GM19239 (cell line): ENCODE data around the gene RAB31.

Experiments
- DNase-seq: peaks from one replicate; pipeline ENCODE4 v3.0.0; 2011; ENCODE audit warnings: low spot score; ENCODE audit not compliant: insufficient read length
- FAIRE-seq: peaks from 2 replicates; lab custom pipeline; 2011; peaks lifted over from hg19 to GRCh38; lab: Jason Lieb, UNC

RAB31 gene

DNA sequence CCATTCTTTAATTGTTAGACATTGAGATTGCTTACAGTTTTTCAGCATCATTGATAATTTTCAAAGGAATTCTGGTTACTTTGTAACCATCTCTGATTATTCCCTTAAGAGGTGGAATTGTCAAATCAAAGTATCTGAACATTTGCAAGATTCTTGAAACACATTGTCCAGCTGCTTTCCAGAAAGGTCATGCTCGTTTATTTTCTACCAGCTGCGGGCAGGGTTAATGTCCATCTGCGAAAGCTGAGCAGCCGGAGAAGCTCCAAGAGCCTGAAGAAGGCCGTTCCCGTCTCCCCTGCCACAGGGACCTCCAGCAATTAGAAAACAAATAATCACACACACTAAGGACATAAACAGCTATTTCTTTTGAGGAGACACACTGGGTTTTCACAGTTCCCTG lies 101.6 kb downstream of the RAB31 start:
- DNase-seq: no peak
- FAIRE-seq: no peak

DNA sequence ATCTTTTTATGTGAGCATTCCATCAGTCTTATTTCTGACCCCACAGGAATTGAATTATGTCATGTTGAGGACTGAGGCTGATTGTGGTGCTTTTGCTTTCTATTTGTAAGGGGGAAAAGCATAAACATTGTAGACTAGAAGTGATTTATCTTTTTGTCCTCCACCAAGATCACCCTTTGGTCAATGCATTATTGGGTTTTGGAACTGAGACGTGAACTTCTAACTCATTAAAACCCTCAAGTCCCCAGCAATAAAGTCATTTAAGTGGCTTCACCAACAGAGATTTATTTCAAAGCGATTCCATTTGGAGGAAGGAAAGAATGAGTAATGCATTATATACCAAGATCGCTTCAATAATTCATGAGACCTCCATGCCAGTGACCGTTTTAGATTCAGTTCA lies 102.2 kb downstream of the RAB31 start:
- no peak for FAIRE-seq
- no peak for DNase-seq

DNA sequence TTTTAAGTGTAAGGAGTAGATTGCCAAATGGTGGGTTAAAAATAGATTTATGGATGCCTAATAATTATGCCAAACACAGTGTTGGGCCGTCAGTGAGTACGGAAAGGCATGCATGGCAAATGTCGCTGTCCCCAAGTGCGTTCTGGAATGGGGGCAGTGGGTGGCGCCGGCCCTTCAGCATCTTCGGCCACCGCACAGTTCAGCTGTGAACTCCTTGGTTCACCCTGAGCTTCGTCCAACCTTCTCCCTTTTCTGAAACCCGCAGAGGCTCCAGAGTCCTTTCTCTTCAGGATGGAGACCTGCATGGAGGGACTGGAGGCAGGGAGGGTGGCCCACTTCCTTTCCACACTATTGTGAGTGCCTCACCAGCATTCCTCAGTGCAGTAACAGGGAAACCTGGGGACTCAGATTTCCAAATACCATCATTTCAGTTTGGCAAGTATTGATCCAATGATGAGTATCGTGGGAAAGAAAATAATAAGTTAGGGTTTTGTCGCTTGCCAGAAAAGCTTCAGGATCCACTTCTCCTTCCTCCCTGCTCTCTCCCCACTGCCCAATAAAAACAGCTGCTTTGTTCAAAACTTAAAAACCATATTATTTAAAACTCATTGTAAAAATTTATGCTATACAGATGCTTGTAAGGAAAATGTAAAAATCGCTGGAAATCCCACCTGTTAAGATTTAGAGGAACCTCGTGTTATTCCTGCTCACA lies 103.0 kb downstream of the RAB31 start:
- FAIRE-seq (no peak), DNase-seq (no peak)

DNA sequence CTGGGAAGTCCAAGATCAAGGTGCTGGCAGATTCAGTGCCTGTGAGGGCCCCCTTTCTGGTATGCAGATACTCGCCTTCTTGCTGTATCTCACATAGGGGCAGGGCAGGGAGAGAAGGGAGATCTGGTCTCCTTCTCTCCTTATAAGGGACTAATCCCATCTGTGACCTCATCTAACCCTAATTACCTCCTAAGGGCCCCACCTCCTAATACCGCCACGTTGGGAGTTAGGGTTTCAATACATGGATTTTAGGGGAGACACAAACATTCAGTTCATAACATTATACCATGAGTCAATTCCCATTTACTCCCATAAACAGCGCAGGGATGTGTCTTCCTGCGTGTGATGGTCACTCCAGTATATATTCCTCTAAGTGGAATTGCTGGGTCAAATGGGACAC lies 103.9 kb downstream of the RAB31 start:
- FAIRE-seq: no peak
- DNase-seq: no peak

DNA sequence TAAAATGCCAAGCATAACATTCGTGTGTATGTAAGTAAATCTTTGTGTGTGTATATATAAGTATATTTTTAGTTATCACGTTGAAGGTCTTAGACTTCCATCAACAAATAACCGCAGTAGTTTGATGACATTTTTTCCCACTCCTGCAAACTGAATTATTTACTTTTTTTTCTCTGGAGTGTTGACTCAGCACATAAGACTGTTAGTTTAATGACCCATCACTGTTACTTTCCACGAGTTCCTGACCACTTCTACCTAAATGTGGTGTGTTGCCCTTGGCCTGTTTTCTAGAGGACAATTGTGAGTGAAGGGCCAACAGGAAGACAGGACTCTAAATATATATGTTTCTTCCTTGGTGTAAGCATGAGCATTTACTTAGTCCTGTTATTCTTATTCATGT lies 106.3 kb downstream of the RAB31 start:
- DNase-seq (no peak), FAIRE-seq (no peak)

DNA sequence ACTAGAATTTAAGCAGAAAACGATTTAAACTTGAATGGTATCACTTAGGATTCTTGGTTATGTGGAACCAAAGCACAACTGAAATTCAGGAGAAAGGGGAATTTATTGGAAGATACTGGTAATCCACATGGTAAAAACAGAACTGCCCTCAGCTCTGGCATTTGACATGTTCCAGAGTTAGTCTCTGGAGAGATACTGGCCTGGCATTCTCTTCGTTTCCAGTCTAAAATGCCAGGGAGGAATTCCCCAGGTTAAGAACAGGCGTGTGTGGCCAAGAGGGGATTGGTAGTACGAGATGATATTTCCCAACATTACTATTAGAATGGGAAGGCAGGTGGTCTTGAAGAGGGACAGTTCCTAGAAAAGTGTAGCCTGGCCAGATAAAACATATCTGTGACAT lies 109.2 kb downstream of the RAB31 start:
- FAIRE-seq (no peak), DNase-seq (no peak)

DNA sequence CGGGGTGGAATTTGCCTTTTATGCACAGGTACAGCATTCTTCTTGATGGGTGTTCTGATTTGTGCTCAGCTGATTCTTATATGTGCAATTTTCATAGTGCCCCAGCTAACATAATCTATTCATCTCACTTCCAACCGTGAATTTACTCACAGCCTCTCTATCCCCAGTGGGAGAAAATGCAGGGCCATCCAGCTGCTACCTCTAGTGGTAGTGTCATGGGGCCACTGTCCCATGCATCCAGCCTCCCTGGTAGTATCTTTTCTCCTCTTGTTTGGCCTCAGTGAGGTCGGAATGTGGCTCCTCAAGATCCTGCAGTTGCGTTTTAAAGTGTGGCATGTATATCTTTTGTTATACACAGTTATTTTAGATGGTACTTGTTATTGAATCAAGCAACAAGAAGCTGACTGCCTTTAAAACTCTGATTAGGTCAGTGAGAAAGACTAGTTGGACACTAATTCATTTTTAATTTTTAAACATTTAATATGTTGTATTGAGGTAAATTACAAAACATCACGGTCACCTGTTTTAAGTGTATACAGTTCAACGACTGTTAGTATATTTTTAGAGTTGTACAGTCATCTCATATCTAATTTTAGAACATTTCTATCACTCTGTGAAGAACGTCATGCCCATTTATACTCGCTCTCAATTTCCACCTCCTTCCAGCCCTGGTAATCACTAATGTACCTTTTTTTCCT lies 109.8 kb downstream of the RAB31 start:
- no peak for DNase-seq
- no peak for FAIRE-seq

DNA sequence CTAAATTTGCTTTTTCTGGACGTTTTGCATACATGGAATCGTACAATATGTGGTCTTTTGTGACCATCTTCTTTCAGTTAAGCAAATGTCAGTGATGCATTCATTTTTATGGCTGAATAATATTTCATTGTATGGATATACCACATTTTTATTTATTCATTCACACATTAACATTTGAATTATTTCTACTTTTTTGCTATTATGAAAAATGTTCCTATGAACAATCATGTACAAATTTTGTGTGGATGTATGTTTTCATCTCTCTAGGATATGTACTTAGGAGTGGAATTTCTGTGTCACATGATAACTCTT lies 110.3 kb downstream of the RAB31 start:
- FAIRE-seq (no peak), DNase-seq (no peak)

DNA sequence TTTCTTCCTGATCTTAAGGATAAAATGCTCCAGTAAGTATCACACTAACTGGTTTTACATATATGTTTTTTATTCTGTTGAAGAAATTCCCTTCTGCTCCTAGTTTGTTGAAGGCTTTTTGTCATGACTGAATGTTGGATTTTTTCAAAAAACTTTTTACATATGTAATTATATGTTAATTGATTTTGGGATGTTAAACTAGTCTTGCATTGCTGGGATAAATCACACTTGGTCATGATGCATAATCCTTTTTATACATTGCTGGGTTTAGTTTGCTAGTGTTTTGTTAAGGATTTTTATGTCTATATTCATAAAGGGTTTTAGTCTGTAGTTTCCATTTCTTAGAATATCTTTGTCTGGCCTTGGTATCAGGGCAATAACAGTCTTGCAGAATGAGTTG lies 112.0 kb downstream of the RAB31 start:
- FAIRE-seq: no peak
- no peak for DNase-seq

DNA sequence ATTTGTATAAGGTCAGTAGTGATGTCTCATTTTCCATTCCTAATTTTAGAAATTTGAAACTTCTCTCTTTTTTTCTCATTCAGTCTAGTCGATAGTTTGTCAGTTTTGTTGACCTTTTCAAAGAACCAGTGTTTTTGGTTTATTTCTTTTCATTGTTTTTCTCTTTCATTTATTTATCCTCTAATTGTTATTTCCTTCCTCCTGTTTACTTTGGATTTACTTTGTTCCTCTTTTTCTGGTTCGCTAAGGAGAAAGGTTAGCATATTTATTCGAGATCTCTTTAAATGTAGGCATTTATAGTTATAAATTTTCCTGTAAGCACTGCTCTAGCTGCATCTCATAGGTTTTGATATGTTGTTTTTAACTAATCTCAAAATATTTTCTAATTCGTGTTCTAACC lies 112.6 kb downstream of the RAB31 start:
- no peak for FAIRE-seq
- no peak for DNase-seq

DNA sequence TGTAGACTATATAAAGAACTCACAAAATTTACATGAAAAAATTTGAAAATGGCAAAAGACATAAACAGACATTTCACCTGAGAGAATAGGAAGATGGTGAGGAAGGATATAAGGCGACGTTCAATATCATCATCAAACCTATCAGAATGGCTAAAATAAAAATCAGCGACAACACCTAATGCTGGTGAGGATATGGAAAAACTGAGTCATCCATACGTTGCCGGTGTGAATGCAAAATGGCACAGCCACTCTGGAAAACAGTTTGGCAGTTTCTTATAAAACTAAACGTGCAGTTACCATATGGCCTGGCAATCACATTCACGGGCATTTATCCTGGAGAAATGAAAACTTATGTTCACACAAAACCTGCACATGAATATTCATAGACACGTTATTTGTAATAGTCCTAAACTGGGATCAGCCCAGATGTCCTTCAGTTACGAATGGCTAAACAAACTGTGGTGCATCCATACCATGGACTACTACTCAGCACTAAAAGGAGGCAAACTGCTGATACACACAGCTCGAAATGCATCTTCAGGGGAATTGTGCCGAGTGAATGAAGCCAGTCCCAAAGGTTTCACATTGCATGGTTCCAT lies 114.6 kb downstream of the RAB31 start:
- FAIRE-seq (no peak), DNase-seq (no peak)

DNA sequence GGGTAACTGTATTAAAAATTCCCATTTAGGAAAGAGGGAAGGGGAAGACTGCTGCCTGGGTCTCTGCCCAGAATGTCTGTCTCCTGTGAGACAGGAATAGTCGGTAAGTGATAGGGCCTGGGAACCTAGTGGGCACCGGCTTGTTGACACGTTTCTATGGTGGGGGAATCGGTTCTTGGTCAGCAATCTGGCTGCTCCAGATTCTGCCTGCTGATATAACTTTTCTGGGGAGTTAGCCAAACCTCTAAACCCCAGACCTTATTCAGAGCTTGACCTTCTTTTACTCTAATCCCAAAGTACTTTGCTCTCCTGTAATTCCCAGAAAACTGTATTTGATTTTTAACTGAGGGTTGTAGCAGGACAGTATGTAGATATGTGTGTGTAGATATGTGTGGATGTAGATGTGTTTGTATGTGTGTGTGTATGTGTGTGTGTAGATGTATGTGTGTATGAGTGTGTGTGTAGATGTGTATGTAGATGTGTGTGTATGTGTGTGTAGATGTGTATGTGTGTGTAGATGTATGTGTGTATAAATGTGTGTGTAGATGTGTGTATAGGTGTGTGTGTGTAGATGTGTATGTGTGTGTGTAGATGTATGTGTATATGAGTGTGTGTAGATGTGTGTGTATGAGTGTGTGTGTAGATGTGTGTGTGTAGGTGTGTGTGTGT lies 115.8 kb downstream of the RAB31 start:
- DNase-seq (no peak), FAIRE-seq (no peak)

DNA sequence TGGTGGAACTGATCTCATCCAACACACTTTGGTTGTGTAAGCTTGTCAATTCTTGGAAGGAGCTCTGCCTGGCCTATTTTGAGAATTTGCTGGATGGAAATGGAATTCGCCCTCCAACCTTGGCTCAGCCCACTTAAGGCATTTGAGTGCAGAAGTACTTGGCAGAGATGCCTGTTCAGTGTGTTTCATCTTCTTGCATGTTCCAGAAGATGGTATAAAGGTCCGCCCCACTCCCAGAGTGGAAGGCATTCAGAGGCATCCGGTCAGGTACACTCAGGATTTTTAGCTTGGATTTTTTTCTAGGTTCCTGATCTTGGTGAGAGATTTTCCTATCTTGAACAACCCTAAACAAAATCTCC lies 116.4 kb downstream of the RAB31 start:
- DNase-seq (no peak), FAIRE-seq (no peak)

DNA sequence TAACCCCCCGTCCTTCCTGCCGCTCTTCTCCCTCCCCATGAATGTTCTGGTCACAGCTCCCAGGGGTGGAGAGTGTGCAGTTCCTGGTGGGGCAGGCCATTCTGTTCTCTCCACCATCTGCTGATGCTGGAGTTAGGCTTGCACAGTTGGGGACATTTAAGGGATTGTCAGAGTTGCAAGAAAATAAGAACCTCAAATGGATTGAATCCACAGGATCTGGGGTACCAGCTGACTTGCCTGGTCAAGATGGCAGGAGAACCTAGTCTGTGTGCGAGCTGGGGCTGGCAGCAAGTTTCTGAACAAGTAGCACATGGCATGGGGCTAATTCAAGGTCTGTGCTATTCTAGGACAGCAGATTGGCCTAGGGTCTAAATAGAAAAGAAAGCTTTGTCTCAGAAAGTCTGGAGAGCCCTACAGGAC lies 116.9 kb downstream of the RAB31 start:
- FAIRE-seq (no peak), DNase-seq (no peak)

DNA sequence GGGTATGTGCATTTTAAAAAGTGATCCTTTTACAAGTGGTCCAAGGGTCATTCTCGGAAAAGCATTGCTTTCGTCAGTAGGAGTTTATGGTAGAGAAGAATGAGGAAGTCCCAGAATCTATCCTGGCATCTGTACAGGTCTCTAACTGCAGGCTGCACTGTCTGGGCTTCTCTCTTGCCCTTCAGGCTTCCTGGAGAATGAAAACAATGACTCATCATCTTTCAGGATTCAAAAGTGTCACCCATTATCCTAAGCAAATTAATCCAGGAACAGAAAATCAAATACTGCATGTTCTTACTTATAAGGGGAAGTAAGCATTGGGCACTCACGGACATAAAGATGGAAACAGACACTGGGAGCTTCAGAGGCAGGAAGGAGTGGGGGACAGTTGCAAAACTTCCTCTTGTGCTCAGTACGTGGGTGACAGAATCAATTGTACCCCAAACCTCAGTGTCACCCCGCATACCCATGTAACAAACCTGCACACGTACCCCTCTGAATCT lies 117.5 kb downstream of the RAB31 start:
- FAIRE-seq (no peak), DNase-seq (no peak)

DNA sequence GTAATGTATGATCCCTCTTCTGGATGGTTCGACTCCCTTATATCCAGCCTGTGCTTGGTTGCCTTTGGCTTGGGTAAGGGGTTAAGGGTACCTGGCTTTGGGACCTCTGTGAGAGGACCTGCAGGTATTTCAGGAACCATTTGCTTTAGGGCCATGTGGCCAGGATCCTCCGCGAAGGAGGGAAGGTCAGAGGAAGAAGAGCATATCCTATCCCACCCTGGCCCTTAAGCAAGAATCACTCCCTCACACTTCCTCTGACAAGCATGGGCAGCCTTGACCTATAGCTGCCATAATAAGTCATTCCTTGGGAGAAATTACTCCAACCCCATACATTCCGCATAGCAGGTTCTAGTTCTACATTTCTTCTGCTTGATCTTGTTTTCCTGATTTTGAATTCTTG lies 118.6 kb downstream of the RAB31 start:
- FAIRE-seq: no peak
- DNase-seq: no peak

DNA sequence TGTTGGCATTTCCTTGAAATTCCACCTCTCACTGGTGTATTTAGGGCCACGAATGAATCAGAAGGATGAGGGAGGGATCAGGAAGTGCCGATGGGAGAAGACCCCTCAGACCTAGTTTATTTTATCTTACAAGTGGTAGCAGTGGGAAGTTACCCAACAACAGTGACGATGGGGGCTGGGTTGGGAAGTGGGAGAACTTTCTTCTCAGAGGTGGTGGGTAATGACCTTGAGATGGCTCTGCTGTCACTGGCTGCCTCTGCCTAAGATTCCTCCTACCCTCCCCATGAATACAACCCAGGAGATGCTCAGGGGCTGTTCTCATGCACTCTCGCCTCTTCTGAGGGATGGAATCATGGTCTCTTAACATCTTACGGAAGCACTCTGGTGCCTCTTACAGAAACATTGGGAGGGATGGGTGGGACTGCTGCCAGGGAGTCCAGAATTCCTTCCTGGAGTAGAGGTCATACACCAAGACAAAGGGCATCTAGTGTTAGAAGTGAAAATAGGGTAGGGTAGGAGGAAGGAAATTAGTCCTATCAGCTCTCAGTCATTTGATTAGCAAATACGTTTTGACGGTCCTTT lies 119.2 kb downstream of the RAB31 start:
- DNase-seq: no peak
- FAIRE-seq: no peak

DNA sequence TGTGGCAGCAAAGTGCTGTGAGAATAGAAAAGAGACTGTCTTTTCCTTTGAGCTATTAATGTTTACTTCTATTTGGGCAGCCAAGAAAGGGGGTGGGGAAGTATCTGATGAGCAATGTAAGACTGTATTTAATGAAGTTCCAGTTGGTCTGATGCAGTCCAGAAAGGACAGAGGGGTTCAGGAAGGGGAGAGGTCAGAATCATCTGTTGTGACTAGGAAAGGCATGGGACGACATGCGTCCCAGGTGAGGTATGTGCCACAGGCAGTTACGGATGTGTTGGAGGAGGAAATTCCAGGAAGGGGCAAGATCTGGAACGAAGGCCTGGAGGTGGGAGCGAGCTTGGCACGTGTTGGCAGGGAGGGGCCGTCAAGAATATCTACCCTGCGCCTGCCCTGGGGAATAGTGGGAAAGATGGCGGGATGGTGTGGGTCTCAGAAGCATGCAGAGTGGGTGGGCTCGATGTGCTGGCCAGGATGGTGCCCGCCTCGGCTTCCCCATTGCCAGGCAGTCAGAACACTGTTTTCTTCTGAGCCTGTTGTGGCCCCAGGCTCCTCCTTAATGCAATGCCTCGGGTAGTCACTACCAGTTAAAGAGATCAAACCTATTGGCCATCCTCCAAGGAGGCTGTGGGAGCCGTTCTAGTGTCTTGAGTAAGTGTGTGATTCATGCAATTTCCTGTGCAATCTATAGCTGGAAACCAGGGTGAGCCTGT lies 119.8 kb downstream of the RAB31 start:
- DNase-seq (no peak), FAIRE-seq (no peak)

DNA sequence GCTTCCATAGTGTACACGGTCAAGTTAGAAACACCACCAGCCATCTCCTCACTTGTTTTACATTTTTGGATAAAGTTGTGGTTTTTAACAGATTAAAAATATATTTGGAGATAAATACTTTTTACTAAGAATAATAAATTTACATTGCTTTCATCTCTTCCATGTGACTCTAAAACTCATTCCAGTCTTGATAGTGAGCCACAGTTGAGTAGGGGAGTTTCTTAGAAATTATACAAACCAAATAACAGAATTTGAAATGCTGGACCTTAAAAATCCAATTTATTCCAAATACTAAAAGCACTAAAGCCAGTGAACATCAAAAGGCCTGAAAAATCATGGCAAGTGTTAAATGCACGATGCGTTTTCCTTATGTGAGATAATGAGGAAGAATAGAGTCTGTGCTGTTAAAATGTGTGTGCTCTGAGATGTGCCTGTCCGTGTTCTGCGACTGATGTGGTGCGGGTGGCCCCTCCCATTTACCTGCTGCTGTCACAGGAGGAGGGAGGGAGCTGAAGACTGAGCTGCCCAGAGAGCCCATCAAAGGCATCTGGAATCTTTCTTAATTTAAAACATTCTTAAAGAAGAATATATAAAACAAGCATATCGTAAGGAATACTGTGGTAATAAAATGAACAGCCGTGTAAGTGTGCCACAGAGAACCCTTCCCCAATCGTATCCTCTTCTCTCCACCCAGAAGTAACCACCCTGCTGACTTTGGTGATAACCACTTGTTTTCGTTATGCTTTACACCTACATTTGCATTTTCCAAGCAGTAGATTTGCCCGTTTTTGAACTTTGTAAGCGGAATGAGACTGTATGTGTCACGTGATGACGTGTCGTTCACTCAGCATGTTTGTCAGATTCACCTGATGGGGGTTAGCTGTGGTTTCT lies 120.7 kb downstream of the RAB31 start:
- FAIRE-seq: no peak
- DNase-seq: no peak
